ENCODE data around the gene GNG7. TPM values are rescaled to one million over a fixed set of nuclear protein-coding genes. Genes with fewer than 3 reads are reported as not detected.

GNG7 gene
- total RNA-seq, 1 experiment from 2014 or later, result 9.6 TPM

DNA sequence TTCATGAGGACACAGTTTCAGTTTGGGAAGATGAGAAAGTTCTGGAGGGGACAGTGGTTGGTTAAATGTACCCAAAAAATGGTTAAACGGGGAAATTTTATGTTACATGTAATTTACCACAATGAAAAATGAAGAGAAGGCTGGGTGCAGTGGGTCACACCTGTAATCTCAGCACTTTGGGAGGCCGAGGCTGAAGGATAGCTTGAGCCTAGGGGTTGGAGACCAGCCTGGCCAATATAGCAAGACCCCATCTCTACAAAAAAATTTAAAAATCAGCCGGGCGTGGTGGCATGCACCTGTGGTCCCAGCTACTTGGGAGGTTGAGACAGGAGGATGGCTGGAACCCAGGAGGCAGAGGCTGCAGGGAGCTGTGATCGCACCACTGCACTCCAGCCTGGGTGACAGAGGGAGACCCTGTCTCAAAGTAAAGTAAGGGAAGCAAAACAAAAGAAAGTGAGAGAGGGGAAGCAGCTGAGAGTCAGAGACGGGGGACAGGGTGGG lies 17.2 kb downstream of the GNG7 start:
- H3K27ac Mint-ChIP-seq, result 0 out of 2 replicates have a peak overlapping the region, but pooled peaks have one; percentile 63
- H3K9me3 Mint-ChIP-seq, result peaks cover 3% of the 10 kb centered on the region; the same call in 1 of the 2 replicates
- TF ChIP-seq ZBTB43 (CRISPR knock-in tag; IDR thresholded peaks at IDR 0.05), result no peak
- no peak for TF ChIP-seq KAT7 (CRISPR knock-in tag; IDR thresholded peaks at IDR 0.05; ENCODE audit: borderline replicate concordance)
- TF ChIP-seq, protein P1, sequence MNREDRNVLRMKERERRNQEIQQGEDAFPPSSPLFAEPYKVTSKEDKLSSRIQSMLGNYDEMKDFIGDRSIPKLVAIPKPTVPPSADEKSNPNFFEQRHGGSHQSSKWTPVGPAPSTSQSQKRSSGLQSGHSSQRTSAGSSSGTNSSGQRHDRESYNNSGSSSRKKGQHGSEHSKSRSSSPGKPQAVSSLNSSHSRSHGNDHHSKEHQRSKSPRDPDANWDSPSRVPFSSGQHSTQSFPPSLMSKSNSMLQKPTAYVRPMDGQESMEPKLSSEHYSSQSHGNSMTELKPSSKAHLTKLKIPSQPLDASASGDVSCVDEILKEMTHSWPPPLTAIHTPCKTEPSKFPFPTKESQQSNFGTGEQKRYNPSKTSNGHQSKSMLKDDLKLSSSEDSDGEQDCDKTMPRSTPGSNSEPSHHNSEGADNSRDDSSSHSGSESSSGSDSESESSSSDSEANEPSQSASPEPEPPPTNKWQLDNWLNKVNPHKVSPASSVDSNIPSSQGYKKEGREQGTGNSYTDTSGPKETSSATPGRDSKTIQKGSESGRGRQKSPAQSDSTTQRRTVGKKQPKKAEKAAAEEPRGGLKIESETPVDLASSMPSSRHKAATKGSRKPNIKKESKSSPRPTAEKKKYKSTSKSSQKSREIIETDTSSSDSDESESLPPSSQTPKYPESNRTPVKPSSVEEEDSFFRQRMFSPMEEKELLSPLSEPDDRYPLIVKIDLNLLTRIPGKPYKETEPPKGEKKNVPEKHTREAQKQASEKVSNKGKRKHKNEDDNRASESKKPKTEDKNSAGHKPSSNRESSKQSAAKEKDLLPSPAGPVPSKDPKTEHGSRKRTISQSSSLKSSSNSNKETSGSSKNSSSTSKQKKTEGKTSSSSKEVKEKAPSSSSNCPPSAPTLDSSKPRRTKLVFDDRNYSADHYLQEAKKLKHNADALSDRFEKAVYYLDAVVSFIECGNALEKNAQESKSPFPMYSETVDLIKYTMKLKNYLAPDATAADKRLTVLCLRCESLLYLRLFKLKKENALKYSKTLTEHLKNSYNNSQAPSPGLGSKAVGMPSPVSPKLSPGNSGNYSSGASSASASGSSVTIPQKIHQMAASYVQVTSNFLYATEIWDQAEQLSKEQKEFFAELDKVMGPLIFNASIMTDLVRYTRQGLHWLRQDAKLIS (CRISPR knock-in tag; IDR thresholded peaks at IDR 0.05; ENCODE audit: borderline replicate concordance), result no peak
- no peak for TF ChIP-seq CREB1 (CRISPR knock-in tag; IDR thresholded peaks at IDR 0.05)
- TF ChIP-seq, protein P2, sequence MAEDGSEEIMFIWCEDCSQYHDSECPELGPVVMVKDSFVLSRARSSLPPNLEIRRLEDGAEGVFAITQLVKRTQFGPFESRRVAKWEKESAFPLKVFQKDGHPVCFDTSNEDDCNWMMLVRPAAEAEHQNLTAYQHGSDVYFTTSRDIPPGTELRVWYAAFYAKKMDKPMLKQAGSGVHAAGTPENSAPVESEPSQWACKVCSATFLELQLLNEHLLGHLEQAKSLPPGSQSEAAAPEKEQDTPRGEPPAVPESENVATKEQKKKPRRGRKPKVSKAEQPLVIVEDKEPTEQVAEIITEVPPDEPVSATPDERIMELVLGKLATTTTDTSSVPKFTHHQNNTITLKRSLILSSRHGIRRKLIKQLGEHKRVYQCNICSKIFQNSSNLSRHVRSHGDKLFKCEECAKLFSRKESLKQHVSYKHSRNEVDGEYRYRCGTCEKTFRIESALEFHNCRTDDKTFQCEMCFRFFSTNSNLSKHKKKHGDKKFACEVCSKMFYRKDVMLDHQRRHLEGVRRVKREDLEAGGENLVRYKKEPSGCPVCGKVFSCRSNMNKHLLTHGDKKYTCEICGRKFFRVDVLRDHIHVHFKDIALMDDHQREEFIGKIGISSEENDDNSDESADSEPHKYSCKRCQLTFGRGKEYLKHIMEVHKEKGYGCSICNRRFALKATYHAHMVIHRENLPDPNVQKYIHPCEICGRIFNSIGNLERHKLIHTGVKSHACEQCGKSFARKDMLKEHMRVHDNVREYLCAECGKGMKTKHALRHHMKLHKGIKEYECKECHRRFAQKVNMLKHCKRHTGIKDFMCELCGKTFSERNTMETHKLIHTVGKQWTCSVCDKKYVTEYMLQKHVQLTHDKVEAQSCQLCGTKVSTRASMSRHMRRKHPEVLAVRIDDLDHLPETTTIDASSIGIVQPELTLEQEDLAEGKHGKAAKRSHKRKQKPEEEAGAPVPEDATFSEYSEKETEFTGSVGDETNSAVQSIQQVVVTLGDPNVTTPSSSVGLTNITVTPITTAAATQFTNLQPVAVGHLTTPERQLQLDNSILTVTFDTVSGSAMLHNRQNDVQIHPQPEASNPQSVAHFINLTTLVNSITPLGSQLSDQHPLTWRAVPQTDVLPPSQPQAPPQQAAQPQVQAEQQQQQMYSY (CRISPR knock-in tag; IDR thresholded peaks at IDR 0.05), result no peak
- no peak for TF ChIP-seq ZNF263 (CRISPR knock-in tag; IDR thresholded peaks at IDR 0.05; ENCODE audit: low read depth)
- no peak for TF ChIP-seq CBFB (CRISPR knock-in tag; IDR thresholded peaks at IDR 0.05; ENCODE audit: low read depth)
- TF ChIP-seq MYBL2 (CRISPR knock-in tag; IDR thresholded peaks at IDR 0.05), result no peak
- H3K4me1 Mint-ChIP-seq, result no peaks in the 10 kb centered on the region
- ATAC-seq (no peak), DNase-seq (ENCODE audit: low spot score) (no peak)
- POLR2A ChIA-PET, result no interaction called here
- CTCF ChIA-PET, result no interaction called here
- H3K4me3 Mint-ChIP-seq, result no peak overlapping the region
- H3K27me3 Mint-ChIP-seq (ENCODE audit: low read depth), result no peaks in the 10 kb centered on the region
- peaks cover 5% of the 10 kb centered on the region; the same call in 1 of the 2 replicates for H3K36me3 Mint-ChIP-seq

DNA sequence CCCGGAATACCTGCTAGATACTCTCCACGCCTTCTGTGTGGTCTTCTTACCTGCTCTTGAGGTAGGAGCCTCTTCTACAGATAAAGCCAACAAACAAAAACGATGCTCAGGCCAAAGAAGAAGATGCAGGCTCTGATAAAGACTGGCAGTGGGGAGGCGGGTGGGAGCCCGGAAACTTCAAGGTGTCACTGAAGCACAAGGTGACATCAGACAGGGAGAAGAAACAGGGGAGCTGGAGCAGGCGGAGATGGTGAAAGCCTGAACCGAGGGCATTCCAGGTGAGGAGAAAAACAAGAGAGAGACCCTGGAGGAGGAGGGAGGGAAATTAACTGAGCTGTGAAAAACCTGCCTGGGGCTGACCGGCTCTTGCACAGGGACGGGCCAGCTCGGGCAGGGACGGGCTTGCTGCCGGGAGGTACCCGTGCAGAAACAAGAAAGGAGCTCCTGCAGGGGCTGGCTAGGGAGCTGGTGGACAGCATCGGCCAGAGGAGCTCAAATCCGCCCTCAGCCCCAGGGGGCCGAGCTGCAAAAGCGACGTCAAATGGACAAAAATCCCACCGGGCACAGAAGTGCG lies 19.0 kb downstream of the GNG7 start:
- DNase-seq (ENCODE audit: low spot score), result no peak
- H3K4me1 Mint-ChIP-seq, result no peaks in the 10 kb centered on the region
- H3K27ac Mint-ChIP-seq, result peak overlapping the region; percentile 58; the same call in 1 of the 2 replicates
- peaks cover 9% of the 10 kb centered on the region for H3K9me3 Mint-ChIP-seq
- H3K4me3 Mint-ChIP-seq, result no peak overlapping the region
- ChIA-PET CTCF (interaction anchor here (0.7 kb wide), 1 partner anchor 12 kb away, joined by 3 read pairs; no protein-coding TSS in a partner anchor), POLR2A (no interaction called here)
- ATAC-seq, result no peak
- H3K27me3 Mint-ChIP-seq (ENCODE audit: low read depth), result no peaks in the 10 kb centered on the region
- H3K36me3 Mint-ChIP-seq, result peaks cover 5% of the 10 kb centered on the region; the same call in 1 of the 2 replicates
- TF ChIP-seq FOXP1 (CRISPR knock-in tag; IDR thresholded peaks at IDR 0.05; ENCODE audit: borderline replicate concordance), result no peak
- TF ChIP-seq SOX15 (CRISPR knock-in tag; IDR thresholded peaks at IDR 0.05), result no peak
- TF ChIP-seq SP1 (CRISPR knock-in tag; conservative IDR thresholded peaks at IDR 0.05), result no peak
- no peak for TF ChIP-seq ZMAT4 (CRISPR knock-in tag; IDR thresholded peaks at IDR 0.05)
- TF ChIP-seq FOXK1 (CRISPR knock-in tag; IDR thresholded peaks at IDR 0.05), result no peak
- TF ChIP-seq OVOL2 (CRISPR knock-in tag; IDR thresholded peaks at IDR 0.05; ENCODE audit: borderline replicate concordance), result no peak
- TF ChIP-seq, protein P2 (CRISPR knock-in tag; IDR thresholded peaks at IDR 0.05), result no peak
- no peak for TF ChIP-seq TP53 (CRISPR knock-in tag; IDR thresholded peaks at IDR 0.05)
- TF ChIP-seq USF1 (CRISPR knock-in tag; IDR thresholded peaks at IDR 0.05), result no peak
- TF ChIP-seq ZBTB21 (CRISPR knock-in tag; IDR thresholded peaks at IDR 0.05; ENCODE audit: borderline replicate concordance), result no peak
- no peak for TF ChIP-seq EMX1 (CRISPR knock-in tag; IDR thresholded peaks at IDR 0.05)
- no peak for TF ChIP-seq TEAD4 (CRISPR knock-in tag; IDR thresholded peaks at IDR 0.05)
- TF ChIP-seq ATF1 (CRISPR knock-in tag; IDR thresholded peaks at IDR 0.05), result no peak
- no peak for TF ChIP-seq ZNF671 (CRISPR knock-in tag; IDR thresholded peaks at IDR 0.05)
- TF ChIP-seq GABPB1 (CRISPR knock-in tag; IDR thresholded peaks at IDR 0.05), result no peak

All from WTC11 (cell line).